GM12864 (cell line): ENCODE data around the gene GPA33.

ENCODE experiments used
- DNase-seq: peaks from one replicate; pipeline ENCODE4 v3.0.0-alpha.2; 2011; ENCODE audit warnings: low read depth
- H3K4me3 ChIP-seq: 2 replicates; pipeline ENCODE4 v1.5.1; 2011; ENCODE audit warnings: mild to moderate bottlenecking, low read depth, low read length, control low read depth
- TF ChIP-seq, protein P1 (sequence below): IDR thresholded peaks from 2 replicates; pipeline ENCODE4 v1.5.1; 2011; ENCODE audit warnings: low read depth, mild to moderate bottlenecking, moderate library complexity, low read length, control low read depth, inconsistent platforms; ENCODE audit errors: missing control alignments

The GPA33 gene

DNA sequence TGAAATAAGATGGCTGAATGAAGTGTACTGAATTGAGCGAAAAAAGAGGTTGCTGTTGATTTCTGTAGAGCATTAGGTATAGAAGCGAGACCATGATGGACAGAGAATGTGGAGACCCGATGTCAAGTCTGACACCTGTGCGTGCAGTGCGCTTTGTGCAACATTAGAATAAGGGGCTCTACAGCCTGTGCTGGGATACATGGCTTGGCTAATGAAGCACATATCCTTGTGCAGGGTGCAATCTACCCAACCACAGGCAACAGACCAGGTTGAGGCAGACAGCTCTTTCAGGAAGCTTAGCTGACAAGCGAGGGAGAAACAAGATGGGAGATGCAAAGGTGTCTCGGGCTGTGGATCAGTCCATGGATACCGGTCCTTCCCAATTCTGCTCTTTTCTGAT lies 18.9 kb downstream of the GPA33 start:
- H3K4me3 ChIP-seq = no peak overlapping the region
- TF ChIP-seq, protein P1, sequence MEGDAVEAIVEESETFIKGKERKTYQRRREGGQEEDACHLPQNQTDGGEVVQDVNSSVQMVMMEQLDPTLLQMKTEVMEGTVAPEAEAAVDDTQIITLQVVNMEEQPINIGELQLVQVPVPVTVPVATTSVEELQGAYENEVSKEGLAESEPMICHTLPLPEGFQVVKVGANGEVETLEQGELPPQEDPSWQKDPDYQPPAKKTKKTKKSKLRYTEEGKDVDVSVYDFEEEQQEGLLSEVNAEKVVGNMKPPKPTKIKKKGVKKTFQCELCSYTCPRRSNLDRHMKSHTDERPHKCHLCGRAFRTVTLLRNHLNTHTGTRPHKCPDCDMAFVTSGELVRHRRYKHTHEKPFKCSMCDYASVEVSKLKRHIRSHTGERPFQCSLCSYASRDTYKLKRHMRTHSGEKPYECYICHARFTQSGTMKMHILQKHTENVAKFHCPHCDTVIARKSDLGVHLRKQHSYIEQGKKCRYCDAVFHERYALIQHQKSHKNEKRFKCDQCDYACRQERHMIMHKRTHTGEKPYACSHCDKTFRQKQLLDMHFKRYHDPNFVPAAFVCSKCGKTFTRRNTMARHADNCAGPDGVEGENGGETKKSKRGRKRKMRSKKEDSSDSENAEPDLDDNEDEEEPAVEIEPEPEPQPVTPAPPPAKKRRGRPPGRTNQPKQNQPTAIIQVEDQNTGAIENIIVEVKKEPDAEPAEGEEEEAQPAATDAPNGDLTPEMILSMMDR = no peak
- no peak for DNase-seq

GRCh38 chr1:167068761-167069160 lies 21.4 kb downstream of the GPA33 start:
- no peak overlapping the region for H3K4me3 ChIP-seq
- no peak for DNase-seq
- TF ChIP-seq, protein P1 = no peak

GRCh38 chr1:167067904-167068303 lies 22.3 kb downstream of the GPA33 start:
- no peak overlapping the region for H3K4me3 ChIP-seq
- DNase-seq = no peak
- TF ChIP-seq, protein P1 = no peak

GRCh38 chr1:167066333-167067122 lies 23.6 kb downstream of the GPA33 start:
- DNase-seq = no peak
- TF ChIP-seq, protein P1 = peak; percentile 92
- no peak overlapping the region; the same call in 1 of the 2 replicates for H3K4me3 ChIP-seq

- no peak overlapping the region for H3K4me3 ChIP-seq
- TF ChIP-seq, protein P1 = no peak
- no peak for DNase-seq
Observed at GRCh38 chr1:167065471-167065870, 24.7 kb downstream of the GPA33 start.

GRCh38 chr1:167064621-167065020 lies 25.6 kb downstream of the GPA33 start:
- H3K4me3 ChIP-seq = no peak overlapping the region
- DNase-seq = no peak
- TF ChIP-seq, protein P1 = no peak

- TF ChIP-seq, protein P1 = no peak
- no peak overlapping the region for H3K4me3 ChIP-seq
- no peak for DNase-seq
Observed at GRCh38 chr1:167061073-167061464, 29.1 kb downstream of the GPA33 start.
